DMS53 treated with DMSO at 0.1 percent for 48 hours (cell line): ENCODE data around the gene CD63.

Source experiments
- DNase-seq: peaks from one replicate; lab custom pipeline; 2025; ENCODE audit not compliant: unreplicated experiment; lab: John Stamatoyannopoulos, UW

CD63 gene

DNA sequence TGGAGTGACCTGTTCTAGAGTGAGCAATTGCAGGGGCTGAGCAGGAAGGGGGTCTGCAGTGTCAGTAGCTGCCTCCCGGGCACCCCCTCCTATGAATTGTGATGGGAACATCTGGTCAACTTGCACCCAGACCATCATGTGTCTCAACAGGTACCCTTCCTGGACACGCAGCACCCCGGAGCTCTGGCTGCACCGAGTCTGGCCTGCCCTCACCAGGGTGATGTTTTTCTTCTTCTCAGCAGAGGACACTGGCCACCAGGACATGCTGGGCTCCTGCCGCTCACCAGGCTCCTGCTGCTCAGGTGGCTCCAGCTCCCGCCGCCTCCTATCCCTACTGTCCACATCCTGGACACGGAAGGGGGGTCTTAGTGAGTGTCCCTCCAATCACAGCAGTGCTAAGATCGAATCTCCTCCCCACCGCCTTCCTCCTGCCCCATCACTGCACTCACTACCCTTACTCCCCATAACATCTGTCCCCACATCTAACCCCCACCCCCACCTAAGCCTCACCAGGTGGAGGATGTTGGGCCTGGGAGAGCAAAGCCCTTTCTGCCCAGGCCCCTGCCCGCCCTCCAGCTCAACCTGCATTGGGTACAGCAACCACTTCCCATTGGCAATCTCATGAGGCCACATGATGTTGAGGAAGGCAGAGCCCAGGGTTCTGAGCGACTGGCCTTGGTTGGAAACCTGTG, 36.0 kb downstream of the CD63 start:
- DNase-seq: no peak

DNA sequence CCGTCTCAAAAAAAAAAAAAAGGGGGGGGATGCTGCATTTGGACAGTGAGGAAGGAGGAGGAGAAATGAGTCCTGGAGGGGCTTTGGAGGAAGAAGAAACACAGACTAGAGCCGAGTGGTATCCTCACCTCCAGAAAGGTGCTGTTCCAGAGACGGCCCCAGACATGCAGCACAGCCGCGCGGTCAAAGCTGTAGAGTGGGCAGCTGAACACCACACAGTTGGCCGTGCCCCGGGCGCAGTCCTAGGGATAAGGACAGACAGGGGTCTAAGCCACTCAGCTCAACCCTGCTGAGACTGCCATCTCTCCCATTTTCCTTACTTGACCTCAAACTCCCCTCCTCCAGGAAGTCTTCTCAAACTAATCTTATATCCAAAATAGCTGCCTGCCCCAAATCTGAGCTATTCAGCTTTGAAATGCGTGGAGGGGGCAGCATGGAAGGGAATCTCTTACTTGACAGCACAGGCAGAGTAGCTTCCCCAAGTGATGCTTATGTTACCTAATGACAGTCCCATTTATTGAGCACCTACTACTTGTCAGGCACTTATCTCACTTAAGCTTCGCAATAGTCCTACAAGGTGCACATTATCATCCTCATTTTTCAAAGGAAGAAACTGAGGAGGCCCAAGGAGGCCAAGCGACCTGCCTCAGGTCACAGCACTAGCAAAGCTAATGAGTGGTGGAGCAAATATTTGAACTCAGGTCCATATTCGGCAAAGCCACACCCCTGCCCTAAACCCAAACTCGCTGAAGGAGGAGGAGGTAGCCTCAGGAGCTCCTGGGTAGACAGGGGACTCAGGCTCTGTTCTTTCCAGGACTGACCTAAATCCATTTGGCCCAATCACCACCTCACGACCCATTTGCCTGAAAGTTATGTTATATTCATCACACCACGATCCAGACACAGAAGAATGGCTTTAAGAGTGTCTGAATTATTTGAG, 39.8 kb downstream of the CD63 start:
- no peak for DNase-seq

- no peak for DNase-seq
Measured at GRCh38 chr12:55687746-55688145, 41.1 kb downstream of the CD63 start.

GRCh38 chr12:55686366-55687010, 42.3 kb downstream of the CD63 start:
- no peak for DNase-seq

DNA sequence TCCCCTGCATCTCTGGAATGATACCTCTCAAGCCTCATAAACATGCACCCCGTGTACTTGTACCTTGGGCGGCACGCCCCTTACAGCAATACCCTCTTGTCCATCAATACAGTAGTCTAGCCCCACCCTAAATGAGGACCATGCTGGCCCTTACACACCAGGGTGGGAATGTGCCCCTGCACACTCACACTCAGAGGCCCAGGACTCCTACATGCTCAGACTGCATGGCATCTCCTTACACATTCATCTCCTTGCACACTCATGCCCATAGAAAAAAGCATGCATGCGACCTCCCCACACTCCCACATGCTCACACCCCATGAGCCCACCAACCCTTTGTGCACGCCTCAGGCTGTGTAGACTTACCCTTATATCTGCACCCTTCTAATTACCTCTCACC, 43.1 kb downstream of the CD63 start:
- no peak for DNase-seq

GRCh38 chr12:55684761-55685370, 43.9 kb downstream of the CD63 start:
- DNase-seq: no peak

DNA sequence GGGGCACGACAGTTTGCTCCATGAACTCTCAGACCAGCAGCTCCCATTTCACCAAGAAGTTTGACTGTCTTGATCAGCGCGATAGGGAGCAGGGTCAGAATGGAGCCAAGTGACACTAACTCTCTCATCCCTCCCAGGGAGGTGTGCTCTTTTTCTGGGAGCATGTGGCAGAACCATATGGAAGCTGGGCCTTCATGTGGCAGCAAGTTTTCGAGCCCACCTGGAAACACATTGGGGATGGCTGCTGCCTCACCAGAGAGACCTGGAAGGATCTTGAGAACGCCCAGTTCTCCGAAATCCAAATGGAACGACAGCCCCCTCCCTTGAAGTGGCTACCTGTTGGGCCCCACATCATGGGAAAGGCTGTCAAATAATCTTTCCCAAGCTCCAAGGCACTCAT, 45.1 kb downstream of the CD63 start:
- DNase-seq: no peak

DNA sequence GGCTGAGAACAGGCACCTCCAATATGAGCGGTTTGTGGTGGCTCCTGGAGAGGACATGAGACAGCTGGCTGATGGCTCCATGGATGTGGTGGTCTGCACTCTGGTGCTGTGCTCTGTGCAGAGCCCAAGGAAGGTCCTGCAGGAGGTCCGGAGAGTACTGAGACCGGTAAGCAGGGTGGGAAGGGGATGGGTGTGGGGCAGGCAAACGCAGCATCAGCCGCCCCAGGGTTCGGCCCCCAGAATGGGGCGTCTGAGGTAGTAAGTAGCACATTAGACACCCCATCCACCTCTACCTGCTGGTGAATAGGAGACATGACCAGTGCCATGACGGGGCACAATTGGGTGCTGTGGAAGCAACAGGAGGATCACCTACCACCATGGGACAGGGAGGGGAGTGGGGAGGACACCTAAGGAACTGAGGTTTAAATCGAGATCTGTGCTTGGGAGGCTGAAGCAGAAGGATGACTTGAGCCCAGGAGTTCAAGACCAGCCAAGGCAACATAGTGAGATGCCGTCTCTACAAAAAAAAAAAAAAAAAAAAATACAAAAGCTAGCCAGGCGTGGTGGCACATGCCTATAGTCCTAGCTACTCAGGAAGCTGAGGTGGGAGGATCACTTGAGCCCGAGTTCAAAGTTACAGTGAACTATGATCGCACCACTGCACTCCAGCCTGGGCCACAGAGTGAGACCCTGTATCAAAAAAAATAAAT, 46.6 kb downstream of the CD63 start:
- DNase-seq: no peak

GRCh38 chr12:55681142-55682077, 47.4 kb downstream of the CD63 start:
- DNase-seq: peak; percentile 84

DNA sequence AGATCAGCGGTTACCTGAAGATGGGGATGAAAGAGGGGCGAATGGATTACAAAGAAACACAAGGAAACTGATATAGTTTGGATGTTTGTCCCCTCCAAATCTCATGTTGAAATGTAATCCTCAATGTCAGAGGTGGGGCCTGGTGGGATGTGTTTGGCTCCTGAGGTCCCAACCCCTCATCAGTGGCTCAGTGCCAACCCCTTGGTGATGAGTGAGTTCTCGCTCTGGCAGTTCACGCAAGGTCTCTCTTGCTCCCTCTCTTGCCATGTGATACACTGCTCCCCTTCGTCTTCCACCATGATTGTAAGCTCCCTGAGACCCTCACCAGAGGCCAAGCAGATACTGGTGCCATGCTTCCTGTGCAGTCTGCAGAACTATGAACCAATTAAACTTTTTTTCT, 49.1 kb downstream of the CD63 start:
- DNase-seq: no peak

- no peak for DNase-seq
Measured at GRCh38 chr12:55676707-55677106, 52.1 kb downstream of the CD63 start.

- DNase-seq: no peak
Measured at GRCh38 chr12:55675666-55676065, 53.1 kb downstream of the CD63 start.
